Measurements from ENCODE around the gene NR2F1-AS1. TPM values are rescaled to one million over a fixed set of nuclear protein-coding genes. Genes with fewer than 3 reads are reported as not detected.

NR2F1-AS1 gene
- total and polyA plus RNA-seq, 2 donors (not counting 3 experiments of a cell fraction or from before 2014, with no cell fraction given) = 4.2 to 13.8 TPM

GRCh38 chr5:93512799-93513198, 68.2 kb downstream of the NR2F1-AS1 start:
- no TSS peak for BruUV-seq (replicated peaks)
- Histone ChIP-seq H3K27me3 (ENCODE audit: control insufficient read depth in 2 of 2, insufficient read depth in 2 of 2, low read length in 2 of 2) (no peaks in the 10 kb centered on the region), H3K36me3 (ENCODE audit: control insufficient read depth in 2 of 2, extremely low read depth in 1 of 2, insufficient read depth in 2 of 2, low read length in 2 of 2) (no peaks in the 10 kb centered on the region), H3K9me1 (replicated peaks; ENCODE audit: control insufficient read depth, extremely low read depth, insufficient read depth, low read length) (no peaks in the 10 kb centered on the region), H2AFZ (ENCODE audit: low read depth, low read length) (no peak overlapping the region), H3K27ac (ENCODE audit: insufficient read depth, low read depth, low read length) (peak overlapping the region; percentile 86), H3K4me2 (ENCODE audit: insufficient read depth, low read length) (peak overlapping the region; percentile 18), H4K20me1 (replicated peaks; ENCODE audit: control insufficient read depth, extremely low read depth, insufficient read depth, low read length) (no peaks in the 10 kb centered on the region), H3K9ac (replicated peaks; ENCODE audit: extremely low read depth, insufficient read depth, low read length) (peak overlapping the region; percentile 46), H3K4me3 (replicated peaks in 1 of 3; ENCODE audit: insufficient read depth in 1 of 3, low read depth in 1 of 3, low read length in 3 of 3) (no peak overlapping the region), H3K4me1 (ENCODE audit: control insufficient read depth, extremely low read depth, insufficient read depth, low read length) (peaks cover 25% of the 10 kb centered on the region), H3K79me2 (ENCODE audit: control insufficient read depth, insufficient read depth, low read length) (no peaks in the 10 kb centered on the region), H3K9me3 (replicated peaks; ENCODE audit: control insufficient read depth, insufficient read depth, low read length) (peaks cover 2% of the 10 kb centered on the region)
- ChIA-PET POLR2A (no interaction called here), CTCF (interaction anchor here (1.2 kb wide), 1 partner anchor 8 kb away, joined by 4 read pairs; no protein-coding TSS in a partner anchor)
- TF ChIP-seq, protein P1, sequence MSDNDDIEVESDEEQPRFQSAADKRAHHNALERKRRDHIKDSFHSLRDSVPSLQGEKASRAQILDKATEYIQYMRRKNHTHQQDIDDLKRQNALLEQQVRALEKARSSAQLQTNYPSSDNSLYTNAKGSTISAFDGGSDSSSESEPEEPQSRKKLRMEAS (IDR thresholded peaks at IDR 0.05; ENCODE audit: insufficient read depth, insufficient read length) = no peak
- peak; percentile 93 for TF ChIP-seq JUN (IDR thresholded peaks at IDR 0.05; ENCODE audit: borderline replicate concordance, insufficient read depth, insufficient read length, low read depth)
- TF ChIP-seq GATA2 (IDR thresholded peaks at IDR 0.05; ENCODE audit: insufficient read depth, insufficient read length, low read depth, low read length) = peak; percentile 50
- TF ChIP-seq POLR2AphosphoS5 (IDR thresholded peaks at IDR 0.05; ENCODE audit: insufficient read depth, low read depth, low read length) = peak; percentile 72
- peak; percentile 94 for TF ChIP-seq FOS (IDR thresholded peaks at IDR 0.05; ENCODE audit: borderline replicate concordance, insufficient read depth, low read length)
- dilution Hi-C loops (cut with MboI; ENCODE audit: extremely low pct_ligation_motif_present, low sequenced_read_pairs) (no loop called here), intact Hi-C loops (cut with micrococcal nuclease) (loop anchor here (1.0 to 2.0 kb wide), 5 partner anchors 70 to 604 kb away; no protein-coding TSS in a partner anchor)
- FAIRE-seq (peak; percentile 91), DNase-seq (ENCODE audit: low read depth, low spot score) (peak; percentile 95)

DNA sequence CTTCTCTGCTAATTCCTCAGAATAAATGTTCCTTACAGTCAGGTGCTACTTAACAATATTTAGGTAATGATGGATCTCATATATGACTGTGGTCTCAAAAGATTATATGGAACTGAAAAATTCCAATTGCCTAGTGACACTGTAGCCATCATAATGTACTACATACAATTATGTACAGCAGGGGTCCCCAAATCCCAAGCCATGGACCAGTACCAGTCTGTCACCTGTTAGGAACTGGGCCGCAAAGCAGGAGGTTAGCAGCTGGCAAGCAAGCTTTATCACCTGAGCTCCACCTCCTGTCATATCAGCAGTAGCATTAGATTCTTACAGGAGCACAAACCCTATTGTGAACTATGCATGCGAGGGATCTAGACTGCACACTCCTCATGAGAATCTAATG, 69.6 kb downstream of the NR2F1-AS1 start:
- Histone ChIP-seq H2AFZ (ENCODE audit: low read depth, low read length) (no peak overlapping the region), H3K36me3 (ENCODE audit: control insufficient read depth in 2 of 2, extremely low read depth in 1 of 2, insufficient read depth in 2 of 2, low read length in 2 of 2) (peaks cover 0 to under 1% of the 10 kb centered on the region in 2 experiments), H3K27ac (ENCODE audit: insufficient read depth, low read depth, low read length) (peak overlapping the region; percentile 86), H3K9ac (replicated peaks; ENCODE audit: extremely low read depth, insufficient read depth, low read length) (no peak overlapping the region), H3K9me1 (replicated peaks; ENCODE audit: control insufficient read depth, extremely low read depth, insufficient read depth, low read length) (no peaks in the 10 kb centered on the region), H3K4me2 (ENCODE audit: insufficient read depth, low read length) (no peak overlapping the region), H3K27me3 (ENCODE audit: control insufficient read depth in 2 of 2, insufficient read depth in 2 of 2, low read length in 2 of 2) (no peaks in the 10 kb centered on the region), H3K79me2 (ENCODE audit: control insufficient read depth, insufficient read depth, low read length) (no peaks in the 10 kb centered on the region), H3K9me3 (replicated peaks; ENCODE audit: control insufficient read depth, insufficient read depth, low read length) (peaks cover 2% of the 10 kb centered on the region), H3K4me3 (replicated peaks in 1 of 3; ENCODE audit: insufficient read depth in 1 of 3, low read depth in 1 of 3, low read length in 3 of 3) (no peak overlapping the region), H4K20me1 (replicated peaks; ENCODE audit: control insufficient read depth, extremely low read depth, insufficient read depth, low read length) (no peaks in the 10 kb centered on the region), H3K4me1 (ENCODE audit: control insufficient read depth, extremely low read depth, insufficient read depth, low read length) (peaks cover 25% of the 10 kb centered on the region)
- intact Hi-C loops (cut with micrococcal nuclease) (loop anchor here (1.0 kb wide), 1 partner anchor 237 kb away; no protein-coding TSS in a partner anchor), dilution Hi-C loops (cut with MboI; ENCODE audit: extremely low pct_ligation_motif_present, low sequenced_read_pairs) (no loop called here)
- DNase-seq (ENCODE audit: low read depth, low spot score) (no peak), FAIRE-seq (no peak)
- no TSS peak for BruUV-seq (replicated peaks)
- no peak for TF ChIP-seq POLR2AphosphoS5 (IDR thresholded peaks at IDR 0.05; ENCODE audit: insufficient read depth, low read depth, low read length)
- TF ChIP-seq GATA2 (IDR thresholded peaks at IDR 0.05; ENCODE audit: insufficient read depth, insufficient read length, low read depth, low read length) = no peak
- no peak for TF ChIP-seq JUN (IDR thresholded peaks at IDR 0.05; ENCODE audit: borderline replicate concordance, insufficient read depth, insufficient read length, low read depth)
- TF ChIP-seq FOS (IDR thresholded peaks at IDR 0.05; ENCODE audit: borderline replicate concordance, insufficient read depth, low read length) = no peak
- no peak for TF ChIP-seq MYC (IDR thresholded peaks at IDR 0.05; ENCODE audit: low read depth, low read length)
- TF ChIP-seq, protein P2, sequence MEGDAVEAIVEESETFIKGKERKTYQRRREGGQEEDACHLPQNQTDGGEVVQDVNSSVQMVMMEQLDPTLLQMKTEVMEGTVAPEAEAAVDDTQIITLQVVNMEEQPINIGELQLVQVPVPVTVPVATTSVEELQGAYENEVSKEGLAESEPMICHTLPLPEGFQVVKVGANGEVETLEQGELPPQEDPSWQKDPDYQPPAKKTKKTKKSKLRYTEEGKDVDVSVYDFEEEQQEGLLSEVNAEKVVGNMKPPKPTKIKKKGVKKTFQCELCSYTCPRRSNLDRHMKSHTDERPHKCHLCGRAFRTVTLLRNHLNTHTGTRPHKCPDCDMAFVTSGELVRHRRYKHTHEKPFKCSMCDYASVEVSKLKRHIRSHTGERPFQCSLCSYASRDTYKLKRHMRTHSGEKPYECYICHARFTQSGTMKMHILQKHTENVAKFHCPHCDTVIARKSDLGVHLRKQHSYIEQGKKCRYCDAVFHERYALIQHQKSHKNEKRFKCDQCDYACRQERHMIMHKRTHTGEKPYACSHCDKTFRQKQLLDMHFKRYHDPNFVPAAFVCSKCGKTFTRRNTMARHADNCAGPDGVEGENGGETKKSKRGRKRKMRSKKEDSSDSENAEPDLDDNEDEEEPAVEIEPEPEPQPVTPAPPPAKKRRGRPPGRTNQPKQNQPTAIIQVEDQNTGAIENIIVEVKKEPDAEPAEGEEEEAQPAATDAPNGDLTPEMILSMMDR (IDR thresholded peaks at IDR 0.05; ENCODE audit: extremely low read depth in 1 of 2, insufficient read depth in 1 of 2, low read depth in 1 of 2, low read length in 2 of 2) = no peak
- TF ChIP-seq, protein P1 (IDR thresholded peaks at IDR 0.05; ENCODE audit: insufficient read depth, insufficient read length) = no peak
- no peak for TF ChIP-seq EZH2 (IDR thresholded peaks at IDR 0.05; ENCODE audit: borderline replicate concordance, low read depth, low read length, severe bottlenecking)
- TF ChIP-seq POLR2A (IDR thresholded peaks at IDR 0.05; ENCODE audit: low read depth, low read length) = no peak
- ChIA-PET CTCF (interaction anchor here (1.2 to 1.4 kb wide), 2 partner anchors 9 to 419 kb away, joined by 3 to 4 read pairs; no protein-coding TSS in a partner anchor), POLR2A (no interaction called here)
